HG02885 (cell line): ENCODE results near the gene HSPBAP1.

Experiments used
- ATAC-seq: cut with Tn5 transposase; IDR thresholded peaks from one replicate; pipeline ENCODE4 v1.9.1; 2021; ENCODE audit warnings: mild to moderate bottlenecking; ENCODE audit not compliant: unreplicated experiment, poor library complexity

HSPBAP1 gene

DNA sequence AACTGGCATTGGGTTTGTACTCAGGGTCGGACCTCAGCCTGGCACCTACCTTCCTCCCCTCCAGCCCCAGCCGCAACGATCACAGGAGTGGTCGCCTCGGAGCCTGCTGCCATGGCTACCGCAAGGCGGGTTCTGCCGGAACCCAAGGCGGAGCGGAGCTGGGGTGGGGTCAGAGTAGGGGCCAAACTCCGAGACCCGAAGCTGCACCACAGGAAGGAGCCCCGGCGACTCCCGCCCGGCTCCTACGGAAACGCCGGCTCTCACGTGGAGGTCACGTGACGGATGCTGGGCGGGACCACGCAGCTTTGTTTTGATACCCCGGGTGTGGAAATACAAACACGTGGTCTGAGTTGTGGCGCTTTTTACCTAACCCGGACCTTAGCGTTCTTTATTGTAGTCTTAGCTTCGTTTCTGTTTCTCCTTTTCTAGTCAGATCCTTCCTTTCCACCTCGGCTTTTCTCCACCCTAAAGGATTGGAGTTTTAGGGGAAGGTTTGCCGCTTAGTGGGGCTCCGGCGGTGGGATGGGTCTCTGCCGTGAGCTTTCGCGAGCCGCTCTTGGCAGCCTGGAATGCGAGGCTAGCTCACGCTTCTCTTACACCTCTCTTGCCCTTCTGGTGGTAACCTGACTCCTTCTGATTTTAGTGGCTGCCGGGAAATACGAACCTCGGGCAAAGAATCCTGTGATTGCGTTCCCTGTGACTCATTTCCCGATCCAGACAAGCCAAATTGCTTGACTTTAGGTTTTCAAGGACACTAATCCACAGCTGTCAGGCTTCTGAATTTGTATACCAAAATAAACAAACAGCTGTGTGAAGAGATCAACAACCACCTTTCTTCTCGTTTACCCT is at the start of gene HSPBAP1:
TSS of gene HSPBAP1 (minus strand) at position 264 of the 849 bp plus-strand sequence. CDS start at position 113, 151 bp downstream.
- peak; percentile 66 for ATAC-seq

- ATAC-seq = no peak
Measured at GRCh38 chr3:122835590-122835989, 42.0 kb upstream of the HSPBAP1 start.

- ATAC-seq = no peak
Measured at GRCh38 chr3:122828281-122828680, 34.6 kb upstream of the HSPBAP1 start.

DNA sequence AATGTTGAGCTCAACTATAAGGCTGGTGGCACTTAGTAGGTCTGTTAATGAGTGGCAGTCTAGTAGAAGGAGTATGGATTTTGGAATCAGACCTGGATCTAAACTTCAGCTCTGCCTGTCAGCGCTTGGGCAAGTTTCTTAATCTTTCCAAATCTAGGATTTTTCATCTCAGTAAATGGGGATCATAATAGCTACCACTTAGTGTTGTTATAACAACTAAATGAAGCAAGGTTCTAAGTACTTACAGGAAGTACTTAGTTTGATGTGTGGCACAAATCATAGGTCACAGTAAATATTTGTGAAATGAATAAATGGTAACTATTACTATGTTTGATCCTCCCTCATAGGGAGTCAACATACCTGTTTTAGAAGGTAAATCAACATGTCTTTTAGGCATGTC is 32.6 kb upstream of the HSPBAP1 start:
- no peak for ATAC-seq

DNA sequence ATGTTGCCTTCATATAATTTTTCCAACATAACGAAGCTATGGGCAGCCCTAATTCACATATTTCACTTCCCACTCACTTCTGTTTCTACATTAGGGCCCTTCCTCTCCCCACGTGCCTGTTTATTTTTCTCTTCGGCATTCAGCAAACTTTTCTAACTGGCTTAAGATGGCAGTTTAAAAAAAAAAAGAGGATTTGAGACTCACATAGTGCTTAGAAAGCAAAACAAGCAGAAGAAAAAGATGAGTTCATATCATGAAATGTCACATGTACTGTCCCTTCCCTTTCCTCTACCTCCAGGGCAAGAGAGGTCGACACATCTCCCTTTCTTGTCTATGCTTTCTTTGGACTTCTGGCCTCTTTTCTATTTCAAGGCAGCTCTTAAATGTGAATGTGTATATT is 31.8 kb upstream of the HSPBAP1 start:
- ATAC-seq = no peak

DNA sequence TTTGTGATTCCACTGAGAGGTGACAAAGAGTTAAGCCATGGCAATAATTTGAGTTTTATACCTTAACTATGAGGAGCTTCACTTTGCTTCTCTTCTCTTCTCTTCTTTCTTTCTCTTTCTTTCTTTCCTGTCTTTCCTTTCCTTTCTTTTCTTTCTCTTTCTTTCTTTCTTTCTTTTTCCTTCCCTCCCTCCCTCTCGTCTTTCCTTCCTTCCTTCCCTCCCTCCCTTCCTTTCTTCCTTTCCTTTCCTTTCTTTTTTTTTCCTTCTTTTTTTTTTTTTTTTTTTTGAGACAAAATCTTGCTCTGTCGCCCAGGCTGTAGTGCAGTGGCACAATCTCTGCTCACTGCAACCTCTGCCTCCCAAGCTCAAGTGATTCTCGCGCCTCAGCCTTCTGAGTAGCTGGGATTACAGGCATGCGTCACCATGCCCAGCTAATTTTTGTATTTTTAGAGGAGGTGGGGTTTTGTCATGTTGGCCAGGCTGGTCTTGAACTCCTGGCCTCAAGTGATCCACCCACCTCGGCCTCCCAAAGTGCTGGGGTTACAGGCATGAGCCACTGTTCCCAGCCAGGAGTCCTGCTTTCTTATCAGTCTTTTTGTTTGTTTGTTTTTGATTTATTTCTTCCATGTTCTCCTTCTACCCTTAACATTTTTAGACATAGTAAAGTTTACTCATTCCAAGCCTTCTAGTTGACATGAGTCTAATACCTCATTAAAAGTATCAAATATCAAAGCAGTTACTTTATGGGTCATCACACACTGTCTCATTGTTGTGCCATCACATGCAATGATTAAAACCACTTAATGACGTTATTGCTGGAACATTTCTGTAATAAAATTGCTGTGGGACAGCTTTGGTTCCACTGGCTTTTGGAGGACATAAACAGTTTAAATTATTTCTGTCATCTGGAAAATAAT is 31.1 kb upstream of the HSPBAP1 start:
- no peak for ATAC-seq

DNA sequence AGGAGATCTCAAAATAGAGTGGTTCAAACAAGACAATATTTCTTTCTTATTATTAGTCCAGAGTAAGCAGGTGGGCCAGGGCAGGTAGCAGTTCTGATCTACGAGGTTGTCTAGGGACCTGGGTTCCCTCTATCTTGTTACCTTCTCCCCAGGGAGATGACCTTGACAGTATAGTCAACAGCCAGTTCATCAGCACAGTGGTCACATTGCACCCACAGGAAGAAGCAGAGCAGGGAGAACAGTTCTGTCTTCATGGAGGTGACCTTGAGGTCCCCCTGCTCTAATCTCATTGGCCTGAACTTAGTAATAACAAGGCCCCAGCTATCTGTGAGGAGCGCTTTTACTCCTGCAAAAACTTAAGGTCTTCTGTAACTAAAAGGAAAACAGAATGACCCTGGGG is 23.0 kb upstream of the HSPBAP1 start:
- ATAC-seq = no peak

- no peak for ATAC-seq
Measured at GRCh38 chr3:122810734-122811133, 17.1 kb upstream of the HSPBAP1 start.

DNA sequence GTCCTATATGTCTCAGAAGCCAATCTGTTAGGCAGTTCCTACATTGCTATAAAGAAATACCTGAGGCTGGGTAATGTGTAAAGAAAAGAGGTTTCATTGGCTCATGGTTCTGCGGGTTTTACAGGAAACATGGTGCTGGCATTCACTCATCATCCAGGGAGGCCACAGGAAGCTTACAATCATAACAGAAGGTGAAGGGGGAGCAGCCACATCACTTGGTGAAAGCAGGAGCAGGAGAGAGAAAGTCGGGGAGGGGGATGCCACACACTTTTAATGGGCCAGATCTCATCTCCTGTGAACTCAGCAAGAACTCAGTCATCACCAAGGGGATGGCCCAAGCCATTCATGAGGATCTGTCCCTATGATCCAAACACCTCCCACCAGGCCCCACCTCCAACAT is 10.3 kb upstream of the HSPBAP1 start:
- no peak for ATAC-seq

DNA sequence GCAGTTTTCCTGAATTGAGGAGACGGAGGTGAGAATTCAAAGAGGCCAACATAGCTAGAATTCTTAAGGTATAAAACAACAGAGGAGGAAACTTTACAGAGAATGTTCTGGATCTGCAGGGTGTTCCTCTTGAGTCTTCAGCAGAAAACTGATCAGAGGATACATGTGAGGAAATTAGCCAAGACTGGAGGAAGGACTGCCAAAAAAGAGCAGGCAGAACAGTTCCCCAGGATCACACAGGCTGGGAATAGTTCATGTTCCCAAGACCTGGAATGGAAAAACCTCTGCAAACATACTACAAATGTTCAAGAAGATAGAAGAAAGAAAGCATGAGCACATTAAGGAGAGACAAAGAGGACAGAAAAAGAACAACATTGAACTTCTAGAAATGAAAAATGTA is 8.7 kb upstream of the HSPBAP1 start:
- ATAC-seq = no peak

- ATAC-seq = no peak
Measured at GRCh38 chr3:122800706-122801237, 7.1 kb upstream of the HSPBAP1 start.

GRCh38 chr3:122800031-122800430 is 6.4 kb upstream of the HSPBAP1 start:
- no peak for ATAC-seq

DNA sequence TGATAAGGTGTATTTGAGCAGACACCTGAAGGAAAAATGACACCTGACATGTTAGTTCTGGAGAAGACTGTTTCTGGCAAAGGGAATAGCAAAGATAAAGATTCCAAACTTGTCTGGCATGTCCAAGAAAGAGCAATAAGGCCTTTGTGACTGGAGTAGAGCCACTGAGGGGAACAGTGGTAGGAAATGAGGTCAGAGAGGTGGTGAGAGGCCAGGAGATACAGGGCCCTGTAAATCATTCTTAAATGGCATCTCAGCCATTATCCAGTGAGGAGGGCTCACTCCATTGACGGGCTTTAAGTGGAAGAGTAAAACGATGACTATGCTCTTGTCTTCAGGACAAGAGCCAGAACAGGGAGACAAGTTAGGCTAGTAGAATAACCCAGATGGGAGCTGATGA is 5.7 kb upstream of the HSPBAP1 start:
- no peak for ATAC-seq

GRCh38 chr3:122797291-122797690 is 3.7 kb upstream of the HSPBAP1 start:
- ATAC-seq = no peak

DNA sequence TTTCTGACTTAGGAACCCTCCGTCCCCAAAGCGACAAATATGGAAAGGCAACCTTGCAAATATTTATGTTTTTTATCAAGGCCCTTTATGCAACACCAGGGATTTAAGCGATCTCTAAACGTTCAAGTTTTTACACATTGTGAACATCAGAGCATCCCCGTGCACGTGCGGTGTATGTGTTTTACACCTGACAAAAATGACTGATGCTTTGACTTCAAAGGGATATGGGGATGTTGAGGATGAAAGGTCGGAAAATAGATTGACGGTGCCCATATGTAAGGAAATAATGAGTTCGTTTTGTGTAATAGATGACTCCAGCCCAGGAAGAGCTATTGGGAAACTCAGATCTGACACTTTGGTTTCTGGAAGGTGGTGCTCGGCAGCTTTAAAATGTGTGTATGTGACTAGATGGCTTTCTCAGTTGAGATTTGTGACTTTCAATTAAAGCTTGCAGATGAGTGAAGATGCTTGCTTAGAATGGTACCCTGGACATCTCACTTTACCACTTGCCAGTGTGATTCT is 2.1 kb upstream of the HSPBAP1 start:
- ATAC-seq = no peak

GRCh38 chr3:122794779-122795673 is 1.4 kb upstream of the HSPBAP1 start, which contains the start of gene SLC49A4:
Gene SLC49A4, plus strand, starts transcription at chr3:122795069. Its CDS starts 124 bp downstream, at chr3:122795193.
- peak; percentile 83 for ATAC-seq

DNA sequence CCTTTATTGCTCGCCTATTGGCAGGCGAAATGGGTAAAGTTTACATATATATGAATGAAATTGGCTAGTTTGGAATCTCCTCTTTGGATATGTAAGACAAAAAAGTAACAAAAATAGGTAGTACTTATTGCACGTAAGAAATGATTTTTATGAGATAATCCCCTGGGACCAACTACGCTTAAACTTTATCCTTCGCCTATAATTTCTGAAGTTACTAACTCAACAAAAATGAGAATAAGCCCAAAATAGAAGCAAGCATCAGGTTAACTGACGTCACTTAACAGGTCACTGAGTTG is 800 bp upstream of the HSPBAP1 start:
- ATAC-seq = no peak

DNA sequence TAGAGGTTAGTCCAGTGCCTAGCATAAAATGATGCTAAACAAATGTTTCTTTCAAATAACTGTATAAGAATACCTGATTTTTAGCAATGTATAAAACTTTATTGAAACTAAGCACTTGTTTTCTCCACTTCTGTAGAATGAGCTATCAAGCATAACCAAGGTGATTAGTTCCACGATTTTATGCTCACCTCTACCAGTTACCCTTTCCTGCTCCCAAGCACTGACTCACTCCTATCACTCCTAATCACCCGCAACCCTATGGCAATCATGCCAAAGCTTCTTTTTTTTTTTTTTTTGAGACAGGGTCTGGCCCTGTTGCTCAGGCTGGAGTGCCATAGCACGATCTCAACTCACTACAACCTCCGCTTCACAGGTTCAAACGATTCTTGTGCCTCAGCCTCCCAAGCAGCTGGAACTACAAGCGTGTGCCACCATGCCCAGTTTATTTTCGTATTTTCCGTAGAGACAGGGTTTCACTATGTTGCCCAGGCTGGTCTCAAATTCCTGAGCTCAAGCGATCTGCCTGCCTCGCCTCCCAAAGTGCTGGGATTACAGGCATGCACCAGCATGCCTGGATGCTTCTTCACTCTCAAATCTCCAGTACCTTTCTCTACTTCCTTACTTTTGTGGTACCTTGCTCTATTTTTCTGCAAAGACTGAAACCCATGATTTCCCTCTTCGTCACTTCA is 3.9 kb downstream of the HSPBAP1 start:
- ATAC-seq = no peak

- ATAC-seq = no peak
Measured at GRCh38 chr3:122787872-122788271, 5.8 kb downstream of the HSPBAP1 start.
